ENCODE measurements around the gene KRT74. TPM values are rescaled to one million over a fixed set of nuclear protein-coding genes. Genes with fewer than 3 reads are reported as not detected.

The KRT74 gene
- total RNA-seq, 1 experiment from 2014 or later: not detected

DNA sequence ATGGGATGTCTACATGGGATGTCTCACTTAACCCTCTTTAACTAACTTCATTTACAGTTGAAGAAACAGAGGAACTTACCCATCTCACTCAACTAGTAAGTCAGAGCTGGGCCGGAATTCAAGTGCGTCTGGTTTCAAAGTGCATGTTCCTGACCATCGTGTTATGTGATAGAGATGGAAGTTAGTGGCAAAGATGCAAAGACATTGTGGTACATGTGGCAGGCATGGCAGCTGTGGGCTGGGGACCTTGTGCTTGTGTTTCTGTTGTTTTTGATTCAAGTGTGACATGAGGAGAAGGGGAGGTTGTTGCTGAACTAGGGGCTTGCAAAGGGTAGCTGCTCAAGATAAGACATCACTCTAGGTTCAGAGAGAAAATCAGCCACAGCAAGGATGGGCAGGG is 2.3 kb upstream of the KRT74 start (continued):
- TF ChIP-seq, protein P1, sequence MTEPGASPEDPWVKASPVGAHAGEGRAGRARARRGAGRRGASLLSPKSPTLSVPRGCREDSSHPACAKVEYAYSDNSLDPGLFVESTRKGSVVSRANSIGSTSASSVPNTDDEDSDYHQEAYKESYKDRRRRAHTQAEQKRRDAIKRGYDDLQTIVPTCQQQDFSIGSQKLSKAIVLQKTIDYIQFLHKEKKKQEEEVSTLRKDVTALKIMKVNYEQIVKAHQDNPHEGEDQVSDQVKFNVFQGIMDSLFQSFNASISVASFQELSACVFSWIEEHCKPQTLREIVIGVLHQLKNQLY (CRISPR knock-in tag; IDR thresholded peaks at IDR 0.05): no peak
- TF ChIP-seq, protein P2, sequence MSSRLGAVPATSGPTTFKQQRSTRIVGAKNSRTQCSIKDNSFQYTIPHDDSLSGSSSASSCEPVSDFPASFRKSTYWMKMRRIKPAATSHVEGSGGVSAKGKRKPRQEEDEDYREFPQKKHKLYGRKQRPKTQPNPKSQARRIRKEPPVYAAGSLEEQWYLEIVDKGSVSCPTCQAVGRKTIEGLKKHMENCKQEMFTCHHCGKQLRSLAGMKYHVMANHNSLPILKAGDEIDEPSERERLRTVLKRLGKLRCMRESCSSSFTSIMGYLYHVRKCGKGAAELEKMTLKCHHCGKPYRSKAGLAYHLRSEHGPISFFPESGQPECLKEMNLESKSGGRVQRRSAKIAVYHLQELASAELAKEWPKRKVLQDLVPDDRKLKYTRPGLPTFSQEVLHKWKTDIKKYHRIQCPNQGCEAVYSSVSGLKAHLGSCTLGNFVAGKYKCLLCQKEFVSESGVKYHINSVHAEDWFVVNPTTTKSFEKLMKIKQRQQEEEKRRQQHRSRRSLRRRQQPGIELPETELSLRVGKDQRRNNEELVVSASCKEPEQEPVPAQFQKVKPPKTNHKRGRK (CRISPR knock-in tag; IDR thresholded peaks at IDR 0.05; ENCODE audit: borderline replicate concordance): no peak
- TF ChIP-seq, protein P3, sequence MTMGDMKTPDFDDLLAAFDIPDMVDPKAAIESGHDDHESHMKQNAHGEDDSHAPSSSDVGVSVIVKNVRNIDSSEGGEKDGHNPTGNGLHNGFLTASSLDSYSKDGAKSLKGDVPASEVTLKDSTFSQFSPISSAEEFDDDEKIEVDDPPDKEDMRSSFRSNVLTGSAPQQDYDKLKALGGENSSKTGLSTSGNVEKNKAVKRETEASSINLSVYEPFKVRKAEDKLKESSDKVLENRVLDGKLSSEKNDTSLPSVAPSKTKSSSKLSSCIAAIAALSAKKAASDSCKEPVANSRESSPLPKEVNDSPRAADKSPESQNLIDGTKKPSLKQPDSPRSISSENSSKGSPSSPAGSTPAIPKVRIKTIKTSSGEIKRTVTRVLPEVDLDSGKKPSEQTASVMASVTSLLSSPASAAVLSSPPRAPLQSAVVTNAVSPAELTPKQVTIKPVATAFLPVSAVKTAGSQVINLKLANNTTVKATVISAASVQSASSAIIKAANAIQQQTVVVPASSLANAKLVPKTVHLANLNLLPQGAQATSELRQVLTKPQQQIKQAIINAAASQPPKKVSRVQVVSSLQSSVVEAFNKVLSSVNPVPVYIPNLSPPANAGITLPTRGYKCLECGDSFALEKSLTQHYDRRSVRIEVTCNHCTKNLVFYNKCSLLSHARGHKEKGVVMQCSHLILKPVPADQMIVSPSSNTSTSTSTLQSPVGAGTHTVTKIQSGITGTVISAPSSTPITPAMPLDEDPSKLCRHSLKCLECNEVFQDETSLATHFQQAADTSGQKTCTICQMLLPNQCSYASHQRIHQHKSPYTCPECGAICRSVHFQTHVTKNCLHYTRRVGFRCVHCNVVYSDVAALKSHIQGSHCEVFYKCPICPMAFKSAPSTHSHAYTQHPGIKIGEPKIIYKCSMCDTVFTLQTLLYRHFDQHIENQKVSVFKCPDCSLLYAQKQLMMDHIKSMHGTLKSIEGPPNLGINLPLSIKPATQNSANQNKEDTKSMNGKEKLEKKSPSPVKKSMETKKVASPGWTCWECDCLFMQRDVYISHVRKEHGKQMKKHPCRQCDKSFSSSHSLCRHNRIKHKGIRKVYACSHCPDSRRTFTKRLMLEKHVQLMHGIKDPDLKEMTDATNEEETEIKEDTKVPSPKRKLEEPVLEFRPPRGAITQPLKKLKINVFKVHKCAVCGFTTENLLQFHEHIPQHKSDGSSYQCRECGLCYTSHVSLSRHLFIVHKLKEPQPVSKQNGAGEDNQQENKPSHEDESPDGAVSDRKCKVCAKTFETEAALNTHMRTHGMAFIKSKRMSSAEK (CRISPR knock-in tag; IDR thresholded peaks at IDR 0.05; ENCODE audit: borderline replicate concordance): no peak
- TF ChIP-seq, protein P4, sequence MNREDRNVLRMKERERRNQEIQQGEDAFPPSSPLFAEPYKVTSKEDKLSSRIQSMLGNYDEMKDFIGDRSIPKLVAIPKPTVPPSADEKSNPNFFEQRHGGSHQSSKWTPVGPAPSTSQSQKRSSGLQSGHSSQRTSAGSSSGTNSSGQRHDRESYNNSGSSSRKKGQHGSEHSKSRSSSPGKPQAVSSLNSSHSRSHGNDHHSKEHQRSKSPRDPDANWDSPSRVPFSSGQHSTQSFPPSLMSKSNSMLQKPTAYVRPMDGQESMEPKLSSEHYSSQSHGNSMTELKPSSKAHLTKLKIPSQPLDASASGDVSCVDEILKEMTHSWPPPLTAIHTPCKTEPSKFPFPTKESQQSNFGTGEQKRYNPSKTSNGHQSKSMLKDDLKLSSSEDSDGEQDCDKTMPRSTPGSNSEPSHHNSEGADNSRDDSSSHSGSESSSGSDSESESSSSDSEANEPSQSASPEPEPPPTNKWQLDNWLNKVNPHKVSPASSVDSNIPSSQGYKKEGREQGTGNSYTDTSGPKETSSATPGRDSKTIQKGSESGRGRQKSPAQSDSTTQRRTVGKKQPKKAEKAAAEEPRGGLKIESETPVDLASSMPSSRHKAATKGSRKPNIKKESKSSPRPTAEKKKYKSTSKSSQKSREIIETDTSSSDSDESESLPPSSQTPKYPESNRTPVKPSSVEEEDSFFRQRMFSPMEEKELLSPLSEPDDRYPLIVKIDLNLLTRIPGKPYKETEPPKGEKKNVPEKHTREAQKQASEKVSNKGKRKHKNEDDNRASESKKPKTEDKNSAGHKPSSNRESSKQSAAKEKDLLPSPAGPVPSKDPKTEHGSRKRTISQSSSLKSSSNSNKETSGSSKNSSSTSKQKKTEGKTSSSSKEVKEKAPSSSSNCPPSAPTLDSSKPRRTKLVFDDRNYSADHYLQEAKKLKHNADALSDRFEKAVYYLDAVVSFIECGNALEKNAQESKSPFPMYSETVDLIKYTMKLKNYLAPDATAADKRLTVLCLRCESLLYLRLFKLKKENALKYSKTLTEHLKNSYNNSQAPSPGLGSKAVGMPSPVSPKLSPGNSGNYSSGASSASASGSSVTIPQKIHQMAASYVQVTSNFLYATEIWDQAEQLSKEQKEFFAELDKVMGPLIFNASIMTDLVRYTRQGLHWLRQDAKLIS (CRISPR knock-in tag; IDR thresholded peaks at IDR 0.05; ENCODE audit: borderline replicate concordance): no peak
- TF ChIP-seq, protein P5, sequence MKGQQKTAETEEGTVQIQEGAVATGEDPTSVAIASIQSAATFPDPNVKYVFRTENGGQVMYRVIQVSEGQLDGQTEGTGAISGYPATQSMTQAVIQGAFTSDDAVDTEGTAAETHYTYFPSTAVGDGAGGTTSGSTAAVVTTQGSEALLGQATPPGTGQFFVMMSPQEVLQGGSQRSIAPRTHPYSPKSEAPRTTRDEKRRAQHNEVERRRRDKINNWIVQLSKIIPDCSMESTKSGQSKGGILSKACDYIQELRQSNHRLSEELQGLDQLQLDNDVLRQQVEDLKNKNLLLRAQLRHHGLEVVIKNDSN (CRISPR knock-in tag; IDR thresholded peaks at IDR 0.05): no peak
- no peak for TF ChIP-seq CREM (CRISPR knock-in tag; IDR thresholded peaks at IDR 0.05)

DNA sequence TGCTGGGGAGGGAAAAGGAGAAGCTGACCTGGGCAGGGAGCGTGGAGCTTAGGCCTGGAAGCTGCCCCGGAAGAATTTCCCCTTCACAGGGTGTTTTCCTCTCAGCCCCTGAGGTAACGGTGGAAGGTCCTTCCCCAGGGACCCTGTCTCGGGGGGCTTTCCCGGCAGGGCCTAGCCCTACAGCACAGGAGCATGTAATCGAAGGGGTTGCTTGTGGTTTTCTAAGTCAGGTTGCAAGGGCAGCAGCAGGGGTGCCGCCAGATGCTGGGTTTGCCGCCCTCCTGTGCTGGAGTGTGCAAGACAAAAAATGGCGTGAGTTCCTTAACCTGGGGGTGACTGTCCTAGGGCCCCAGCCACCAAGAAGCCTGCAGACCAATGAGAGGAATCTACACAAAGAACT is 1.6 kb upstream of the KRT74 start:
- Mint-ChIP-seq H3K36me3 (no peaks in the 10 kb centered on the region), H3K4me3 (no peak overlapping the region), H3K27me3 (ENCODE audit: low read depth) (no peaks in the 10 kb centered on the region), H3K27ac (no peak overlapping the region), H3K4me1 (no peaks in the 10 kb centered on the region), H3K9me3 (no peaks in the 10 kb centered on the region)
- DNase-seq (ENCODE audit: low spot score) (no peak), ATAC-seq (no peak)
- ChIA-PET CTCF (interaction anchor here (1.0 to 2.9 kb wide), 5 partner anchors 179 to 304 kb away, joined by 3 to 12 read pairs (median 4); no protein-coding TSS in a partner anchor), POLR2A (no interaction called here)
- TF ChIP-seq TP53 (CRISPR knock-in tag; IDR thresholded peaks at IDR 0.05): no peak
- TF ChIP-seq, protein P6, sequence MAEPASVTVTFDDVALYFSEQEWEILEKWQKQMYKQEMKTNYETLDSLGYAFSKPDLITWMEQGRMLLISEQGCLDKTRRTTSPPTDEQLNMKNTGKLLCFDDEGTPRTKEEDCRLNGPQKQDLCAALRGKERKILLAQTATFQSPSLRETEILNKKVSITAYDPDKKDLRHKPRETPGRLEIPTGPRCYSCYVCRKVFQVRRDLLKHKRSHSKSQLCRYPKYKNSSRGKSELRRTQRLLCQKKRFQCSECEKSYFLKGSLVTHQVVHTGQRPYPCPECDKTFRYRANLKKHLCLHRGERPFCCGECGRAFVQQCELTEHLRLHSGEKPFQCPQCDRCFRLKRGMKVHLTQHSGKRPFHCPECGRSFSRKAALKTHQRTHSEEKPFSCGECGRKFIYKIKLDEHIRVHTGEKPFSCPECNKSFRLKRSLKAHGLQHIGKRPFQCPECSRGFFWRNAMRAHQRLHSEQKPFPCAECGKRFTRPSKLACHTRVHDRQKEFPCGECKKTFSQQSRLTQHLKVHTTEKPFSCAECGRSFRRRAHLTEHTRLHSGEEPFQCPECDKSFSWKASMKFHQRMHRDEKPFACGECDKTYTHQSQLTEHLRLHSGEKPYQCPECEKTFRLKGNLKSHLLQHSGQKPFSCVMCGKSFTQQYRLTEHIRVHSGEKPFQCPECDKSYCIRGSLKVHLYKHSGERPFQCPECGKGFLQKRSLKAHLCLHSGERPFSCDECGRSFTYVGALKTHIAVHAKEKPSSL (CRISPR knock-in tag; conservative IDR thresholded peaks at IDR 0.05): no peak
- TF ChIP-seq, protein P7, sequence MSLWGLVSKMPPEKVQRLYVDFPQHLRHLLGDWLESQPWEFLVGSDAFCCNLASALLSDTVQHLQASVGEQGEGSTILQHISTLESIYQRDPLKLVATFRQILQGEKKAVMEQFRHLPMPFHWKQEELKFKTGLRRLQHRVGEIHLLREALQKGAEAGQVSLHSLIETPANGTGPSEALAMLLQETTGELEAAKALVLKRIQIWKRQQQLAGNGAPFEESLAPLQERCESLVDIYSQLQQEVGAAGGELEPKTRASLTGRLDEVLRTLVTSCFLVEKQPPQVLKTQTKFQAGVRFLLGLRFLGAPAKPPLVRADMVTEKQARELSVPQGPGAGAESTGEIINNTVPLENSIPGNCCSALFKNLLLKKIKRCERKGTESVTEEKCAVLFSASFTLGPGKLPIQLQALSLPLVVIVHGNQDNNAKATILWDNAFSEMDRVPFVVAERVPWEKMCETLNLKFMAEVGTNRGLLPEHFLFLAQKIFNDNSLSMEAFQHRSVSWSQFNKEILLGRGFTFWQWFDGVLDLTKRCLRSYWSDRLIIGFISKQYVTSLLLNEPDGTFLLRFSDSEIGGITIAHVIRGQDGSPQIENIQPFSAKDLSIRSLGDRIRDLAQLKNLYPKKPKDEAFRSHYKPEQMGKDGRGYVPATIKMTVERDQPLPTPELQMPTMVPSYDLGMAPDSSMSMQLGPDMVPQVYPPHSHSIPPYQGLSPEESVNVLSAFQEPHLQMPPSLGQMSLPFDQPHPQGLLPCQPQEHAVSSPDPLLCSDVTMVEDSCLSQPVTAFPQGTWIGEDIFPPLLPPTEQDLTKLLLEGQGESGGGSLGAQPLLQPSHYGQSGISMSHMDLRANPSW (CRISPR knock-in tag; conservative IDR thresholded peaks at IDR 0.05; ENCODE audit: low read depth): no peak
- TF ChIP-seq, protein P8, sequence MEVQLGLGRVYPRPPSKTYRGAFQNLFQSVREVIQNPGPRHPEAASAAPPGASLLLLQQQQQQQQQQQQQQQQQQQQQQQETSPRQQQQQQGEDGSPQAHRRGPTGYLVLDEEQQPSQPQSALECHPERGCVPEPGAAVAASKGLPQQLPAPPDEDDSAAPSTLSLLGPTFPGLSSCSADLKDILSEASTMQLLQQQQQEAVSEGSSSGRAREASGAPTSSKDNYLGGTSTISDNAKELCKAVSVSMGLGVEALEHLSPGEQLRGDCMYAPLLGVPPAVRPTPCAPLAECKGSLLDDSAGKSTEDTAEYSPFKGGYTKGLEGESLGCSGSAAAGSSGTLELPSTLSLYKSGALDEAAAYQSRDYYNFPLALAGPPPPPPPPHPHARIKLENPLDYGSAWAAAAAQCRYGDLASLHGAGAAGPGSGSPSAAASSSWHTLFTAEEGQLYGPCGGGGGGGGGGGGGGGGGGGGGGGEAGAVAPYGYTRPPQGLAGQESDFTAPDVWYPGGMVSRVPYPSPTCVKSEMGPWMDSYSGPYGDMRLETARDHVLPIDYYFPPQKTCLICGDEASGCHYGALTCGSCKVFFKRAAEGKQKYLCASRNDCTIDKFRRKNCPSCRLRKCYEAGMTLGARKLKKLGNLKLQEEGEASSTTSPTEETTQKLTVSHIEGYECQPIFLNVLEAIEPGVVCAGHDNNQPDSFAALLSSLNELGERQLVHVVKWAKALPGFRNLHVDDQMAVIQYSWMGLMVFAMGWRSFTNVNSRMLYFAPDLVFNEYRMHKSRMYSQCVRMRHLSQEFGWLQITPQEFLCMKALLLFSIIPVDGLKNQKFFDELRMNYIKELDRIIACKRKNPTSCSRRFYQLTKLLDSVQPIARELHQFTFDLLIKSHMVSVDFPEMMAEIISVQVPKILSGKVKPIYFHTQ (CRISPR knock-in tag; IDR thresholded peaks at IDR 0.05): no peak
- TF ChIP-seq, protein P9, sequence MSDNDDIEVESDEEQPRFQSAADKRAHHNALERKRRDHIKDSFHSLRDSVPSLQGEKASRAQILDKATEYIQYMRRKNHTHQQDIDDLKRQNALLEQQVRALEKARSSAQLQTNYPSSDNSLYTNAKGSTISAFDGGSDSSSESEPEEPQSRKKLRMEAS (CRISPR knock-in tag; IDR thresholded peaks at IDR 0.05): no peak
- TF ChIP-seq RORB (CRISPR knock-in tag; IDR thresholded peaks at IDR 0.05): no peak
- no peak for TF ChIP-seq FOXJ3 (CRISPR knock-in tag; IDR thresholded peaks at IDR 0.05; ENCODE audit: borderline replicate concordance)
- TF ChIP-seq JUN (CRISPR knock-in tag; IDR thresholded peaks at IDR 0.05): no peak
